ENCODE measurements around the gene STARD4.

DNA sequence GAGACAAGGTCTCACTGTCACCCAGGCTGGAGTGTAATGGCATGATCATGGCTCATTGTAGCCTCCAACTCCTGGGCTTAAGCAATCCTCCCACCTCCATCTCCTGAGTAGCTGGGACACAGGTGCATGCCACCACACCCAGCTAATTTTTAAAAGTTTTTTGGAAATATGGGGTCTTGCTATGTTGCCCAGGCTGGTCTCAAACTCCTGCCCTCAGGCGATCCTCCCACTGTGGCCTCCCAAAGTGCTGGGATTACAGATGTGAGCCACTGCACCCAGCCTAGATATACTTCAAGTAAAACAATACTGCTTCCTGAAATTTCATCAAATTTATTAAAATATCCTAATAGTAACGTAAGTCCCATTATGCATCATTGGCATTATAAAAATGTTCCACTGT is 33.4 kb downstream of the STARD4 start:
- TF ChIP-seq POLR2A (IDR thresholded peaks at IDR 0.05) (no peak), CTCF (IDR thresholded peaks at IDR 0.05) (no peak)

Measured in esophagus squamous epithelium (tissue), 4 donors.